Measurements from ENCODE around the gene USP25.

Gene USP25

DNA sequence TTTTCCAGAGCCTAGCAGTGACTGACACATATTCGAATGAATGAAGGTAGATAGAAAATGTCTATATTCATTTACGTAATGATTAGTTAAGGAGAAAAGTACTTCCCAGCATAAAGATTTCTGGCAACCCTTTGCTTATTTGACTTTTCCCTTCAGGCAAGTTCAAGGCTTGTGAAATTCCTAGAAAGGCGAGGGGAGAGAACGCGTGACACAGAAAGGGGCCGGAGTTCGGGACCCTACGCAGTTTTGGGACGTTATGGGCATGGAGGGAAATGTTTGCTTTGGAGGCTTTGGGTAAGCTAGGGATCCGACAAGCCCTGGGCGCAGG lies 472 bp upstream of the USP25 start:
- Histone ChIP-seq H3K27ac (replicated peaks) (peak overlapping the region; percentile 55), H3K4me3 (replicated peaks; ENCODE audit: insufficient read depth, low read length) (peak overlapping the region; percentile 50), H3K27me3 (ENCODE audit: insufficient read depth, poor library complexity, severe bottlenecking) (no peaks in the 10 kb centered on the region)
- no peak for DNase-seq (ENCODE audit: low read depth in 1 of 2, low spot score in 1 of 2)
- TF ChIP-seq, protein P1, sequence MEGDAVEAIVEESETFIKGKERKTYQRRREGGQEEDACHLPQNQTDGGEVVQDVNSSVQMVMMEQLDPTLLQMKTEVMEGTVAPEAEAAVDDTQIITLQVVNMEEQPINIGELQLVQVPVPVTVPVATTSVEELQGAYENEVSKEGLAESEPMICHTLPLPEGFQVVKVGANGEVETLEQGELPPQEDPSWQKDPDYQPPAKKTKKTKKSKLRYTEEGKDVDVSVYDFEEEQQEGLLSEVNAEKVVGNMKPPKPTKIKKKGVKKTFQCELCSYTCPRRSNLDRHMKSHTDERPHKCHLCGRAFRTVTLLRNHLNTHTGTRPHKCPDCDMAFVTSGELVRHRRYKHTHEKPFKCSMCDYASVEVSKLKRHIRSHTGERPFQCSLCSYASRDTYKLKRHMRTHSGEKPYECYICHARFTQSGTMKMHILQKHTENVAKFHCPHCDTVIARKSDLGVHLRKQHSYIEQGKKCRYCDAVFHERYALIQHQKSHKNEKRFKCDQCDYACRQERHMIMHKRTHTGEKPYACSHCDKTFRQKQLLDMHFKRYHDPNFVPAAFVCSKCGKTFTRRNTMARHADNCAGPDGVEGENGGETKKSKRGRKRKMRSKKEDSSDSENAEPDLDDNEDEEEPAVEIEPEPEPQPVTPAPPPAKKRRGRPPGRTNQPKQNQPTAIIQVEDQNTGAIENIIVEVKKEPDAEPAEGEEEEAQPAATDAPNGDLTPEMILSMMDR (IDR thresholded peaks at IDR 0.05; ENCODE audit: insufficient read depth, low read length), result no peak
- TF ChIP-seq, protein P2, sequence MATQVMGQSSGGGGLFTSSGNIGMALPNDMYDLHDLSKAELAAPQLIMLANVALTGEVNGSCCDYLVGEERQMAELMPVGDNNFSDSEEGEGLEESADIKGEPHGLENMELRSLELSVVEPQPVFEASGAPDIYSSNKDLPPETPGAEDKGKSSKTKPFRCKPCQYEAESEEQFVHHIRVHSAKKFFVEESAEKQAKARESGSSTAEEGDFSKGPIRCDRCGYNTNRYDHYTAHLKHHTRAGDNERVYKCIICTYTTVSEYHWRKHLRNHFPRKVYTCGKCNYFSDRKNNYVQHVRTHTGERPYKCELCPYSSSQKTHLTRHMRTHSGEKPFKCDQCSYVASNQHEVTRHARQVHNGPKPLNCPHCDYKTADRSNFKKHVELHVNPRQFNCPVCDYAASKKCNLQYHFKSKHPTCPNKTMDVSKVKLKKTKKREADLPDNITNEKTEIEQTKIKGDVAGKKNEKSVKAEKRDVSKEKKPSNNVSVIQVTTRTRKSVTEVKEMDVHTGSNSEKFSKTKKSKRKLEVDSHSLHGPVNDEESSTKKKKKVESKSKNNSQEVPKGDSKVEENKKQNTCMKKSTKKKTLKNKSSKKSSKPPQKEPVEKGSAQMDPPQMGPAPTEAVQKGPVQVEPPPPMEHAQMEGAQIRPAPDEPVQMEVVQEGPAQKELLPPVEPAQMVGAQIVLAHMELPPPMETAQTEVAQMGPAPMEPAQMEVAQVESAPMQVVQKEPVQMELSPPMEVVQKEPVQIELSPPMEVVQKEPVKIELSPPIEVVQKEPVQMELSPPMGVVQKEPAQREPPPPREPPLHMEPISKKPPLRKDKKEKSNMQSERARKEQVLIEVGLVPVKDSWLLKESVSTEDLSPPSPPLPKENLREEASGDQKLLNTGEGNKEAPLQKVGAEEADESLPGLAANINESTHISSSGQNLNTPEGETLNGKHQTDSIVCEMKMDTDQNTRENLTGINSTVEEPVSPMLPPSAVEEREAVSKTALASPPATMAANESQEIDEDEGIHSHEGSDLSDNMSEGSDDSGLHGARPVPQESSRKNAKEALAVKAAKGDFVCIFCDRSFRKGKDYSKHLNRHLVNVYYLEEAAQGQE (IDR thresholded peaks at IDR 0.05; ENCODE audit: insufficient replicate concordance, low read depth), result no peak
- no peak for TF ChIP-seq GABPA (IDR thresholded peaks at IDR 0.05; ENCODE audit: low read depth)
- TF ChIP-seq SPI1 (IDR thresholded peaks at IDR 0.05; ENCODE audit: borderline replicate concordance, low read depth), result no peak
- no peak for TF ChIP-seq POLR2AphosphoS5 (IDR thresholded peaks at IDR 0.05; ENCODE audit: low read depth)

DNA sequence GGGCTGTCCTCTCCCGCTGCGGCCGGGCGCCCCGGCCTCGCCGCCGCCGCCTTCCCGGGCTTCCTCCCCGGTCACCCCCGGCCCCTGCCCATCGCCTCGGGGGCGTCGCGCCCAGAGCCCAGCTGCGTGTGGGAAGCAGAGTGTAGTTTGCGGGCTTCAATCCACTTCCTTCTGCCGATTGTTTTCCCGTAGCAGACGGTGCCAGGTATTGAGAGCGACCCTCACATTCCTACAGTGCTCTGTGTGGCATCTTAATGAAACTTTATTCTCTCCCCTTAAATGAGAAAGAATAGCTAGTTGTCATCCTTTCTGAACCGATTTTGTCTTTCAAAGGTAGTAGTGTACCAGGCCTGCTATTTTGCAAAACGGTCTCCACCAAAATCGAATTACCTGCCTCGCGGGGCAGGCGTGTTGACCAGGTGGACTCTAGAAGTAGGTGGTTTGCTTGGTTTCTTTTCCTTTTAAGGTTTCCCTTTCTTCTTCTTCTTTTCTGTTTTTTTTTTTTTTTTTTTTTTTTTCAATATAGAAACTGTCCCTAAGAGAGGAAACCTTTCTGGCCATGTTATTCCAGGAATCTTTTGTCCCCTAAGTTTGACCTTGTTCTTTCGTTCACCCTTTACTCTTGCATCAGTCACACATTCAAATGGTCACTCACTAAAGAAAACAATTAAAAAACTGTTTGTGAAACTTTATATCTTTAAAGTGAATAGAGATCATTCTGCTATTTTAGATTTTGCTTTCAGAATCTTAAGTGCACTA lies 881 bp downstream of the USP25 start:
- Histone ChIP-seq H3K4me3 (replicated peaks; ENCODE audit: insufficient read depth, low read length) (peak overlapping the region; percentile 73), H3K27me3 (ENCODE audit: insufficient read depth, poor library complexity, severe bottlenecking) (no peaks in the 10 kb centered on the region), H3K27ac (replicated peaks) (peak overlapping the region; percentile 72)
- DNase-seq (ENCODE audit: low read depth in 1 of 2, low spot score in 1 of 2), result peak in 1 of 2 experiments; percentile 47
- TF ChIP-seq GABPA (IDR thresholded peaks at IDR 0.05; ENCODE audit: low read depth) (no peak), POLR2AphosphoS5 (IDR thresholded peaks at IDR 0.05; ENCODE audit: low read depth) (no peak), SPI1 (IDR thresholded peaks at IDR 0.05; ENCODE audit: borderline replicate concordance, low read depth) (peak; percentile 11; the same call in 1 of the 2 replicates)

DNA sequence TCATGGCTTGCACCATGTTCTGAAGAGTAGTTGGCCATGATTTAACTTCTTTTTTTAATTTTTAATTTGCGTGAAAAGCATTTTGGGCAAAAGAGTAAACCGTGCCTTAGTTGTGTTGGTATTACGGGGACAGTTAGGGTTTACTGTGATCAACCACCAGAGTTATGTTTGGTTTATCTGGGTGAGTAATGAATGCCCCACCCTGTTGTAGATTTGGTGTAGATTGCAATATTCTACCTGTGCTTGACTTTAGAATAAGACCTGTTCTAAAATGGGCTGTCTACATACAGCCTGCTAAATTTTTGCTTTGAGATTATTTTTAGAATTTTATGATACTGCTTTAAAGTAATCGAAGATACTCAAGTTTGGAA lies 1.4 kb downstream of the USP25 start:
- Histone ChIP-seq H3K27ac (replicated peaks) (peak overlapping the region; percentile 72), H3K4me3 (replicated peaks; ENCODE audit: insufficient read depth, low read length) (peak overlapping the region; percentile 73), H3K27me3 (ENCODE audit: insufficient read depth, poor library complexity, severe bottlenecking) (no peaks in the 10 kb centered on the region)
- no peak for DNase-seq (ENCODE audit: low read depth in 1 of 2, low spot score in 1 of 2)
- TF ChIP-seq GABPA (IDR thresholded peaks at IDR 0.05; ENCODE audit: low read depth) (no peak), POLR2AphosphoS5 (IDR thresholded peaks at IDR 0.05; ENCODE audit: low read depth) (no peak)
- TF ChIP-seq, protein P1 (IDR thresholded peaks at IDR 0.05; ENCODE audit: insufficient read depth, low read length), result no peak

DNA sequence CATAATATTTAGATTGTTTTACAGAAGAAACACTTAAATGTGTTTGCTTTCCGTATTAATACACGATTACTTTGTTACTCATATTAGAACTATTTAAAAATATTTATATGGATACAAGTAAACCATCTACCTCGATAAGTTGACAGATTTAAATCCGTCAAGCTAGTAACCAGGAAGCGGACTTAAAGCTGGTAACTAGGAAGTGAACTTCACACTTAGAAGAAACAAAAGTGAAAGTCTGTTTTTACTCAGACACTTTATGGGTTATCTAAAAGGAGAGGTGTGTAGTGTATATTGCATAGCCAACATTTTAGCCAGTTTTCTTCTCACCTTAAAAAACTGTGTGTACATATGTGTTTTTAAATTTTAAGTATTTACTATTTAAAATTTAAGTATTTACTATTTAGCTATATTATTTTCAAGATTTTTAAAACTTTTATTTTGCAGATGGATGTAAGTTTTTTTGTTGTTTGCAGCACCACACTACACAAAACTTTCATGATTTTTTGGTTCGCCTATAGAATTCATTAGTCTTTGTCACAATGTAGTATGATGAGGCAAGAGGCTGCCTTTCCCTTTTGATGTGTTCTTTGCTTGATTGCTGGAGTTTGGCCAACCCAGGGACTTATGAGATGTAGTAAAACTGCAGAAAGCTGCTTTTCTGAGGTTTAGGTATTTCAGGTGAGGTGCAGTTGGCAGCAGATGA lies 2.7 kb downstream of the USP25 start:
- TF ChIP-seq, protein P2 (IDR thresholded peaks at IDR 0.05; ENCODE audit: insufficient replicate concordance, low read depth), result no peak
- no peak for TF ChIP-seq SPI1 (IDR thresholded peaks at IDR 0.05; ENCODE audit: borderline replicate concordance, low read depth)
- no peak for TF ChIP-seq POLR2AphosphoS5 (IDR thresholded peaks at IDR 0.05; ENCODE audit: low read depth)
- TF ChIP-seq, protein P1 (IDR thresholded peaks at IDR 0.05; ENCODE audit: insufficient read depth, low read length), result no peak
- TF ChIP-seq GABPA (IDR thresholded peaks at IDR 0.05; ENCODE audit: low read depth), result no peak
- Histone ChIP-seq H3K27ac (replicated peaks) (peak overlapping the region; percentile 72), H3K4me3 (replicated peaks; ENCODE audit: insufficient read depth, low read length) (peak overlapping the region; percentile 73), H3K27me3 (ENCODE audit: insufficient read depth, poor library complexity, severe bottlenecking) (no peaks in the 10 kb centered on the region)
- DNase-seq (ENCODE audit: low read depth in 1 of 2, low spot score in 1 of 2), result peak in 1 of 2 experiments; percentile 20
